ENCODE data around the gene BCL2L1.
A peak's percentile ranks its signal among the peaks of the same experiment; 100 is the strongest.

The BCL2L1 gene

DNA sequence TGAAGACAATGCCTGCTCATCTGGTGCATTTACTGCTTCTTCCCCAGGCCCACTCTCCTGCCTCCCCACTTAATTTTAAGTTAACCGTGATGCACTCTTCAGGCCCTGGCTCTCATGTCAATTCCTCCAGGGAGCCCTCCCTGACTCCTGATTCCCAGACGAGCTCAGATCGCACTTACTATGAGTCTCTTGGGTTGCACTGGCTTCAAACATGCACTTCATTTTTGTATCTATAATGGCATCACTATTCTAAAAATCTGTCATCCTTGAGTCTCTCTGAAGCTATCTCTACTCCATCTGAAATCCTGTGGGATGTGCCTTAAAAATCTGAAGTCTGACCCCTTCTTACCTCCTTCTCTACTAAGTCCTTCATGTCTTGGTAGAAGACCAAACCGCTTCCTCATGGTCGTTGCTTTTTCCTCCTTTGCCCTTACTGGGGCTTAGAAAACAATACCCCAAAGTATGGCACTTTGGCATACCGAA is 60.3 kb downstream of the BCL2L1 start:
- ATAC-seq = peak; percentile 7; the same call in 2 of the 3 replicates
- no peak for TF ChIP-seq ZNF565 (CRISPR knock-in tag; conservative IDR thresholded peaks at IDR 0.05; ENCODE audit: low read depth)
- no peak for TF ChIP-seq OSR1 (CRISPR knock-in tag; IDR thresholded peaks at IDR 0.05)
- TF ChIP-seq ARNTL (CRISPR knock-in tag; IDR thresholded peaks at IDR 0.05; ENCODE audit: borderline replicate concordance, low read depth) = no peak
- no peak for TF ChIP-seq ZC3H10 (CRISPR knock-in tag; IDR thresholded peaks at IDR 0.05)
- TF ChIP-seq RARB (CRISPR knock-in tag; IDR thresholded peaks at IDR 0.05) = no peak
- TF ChIP-seq TOX (CRISPR knock-in tag; IDR thresholded peaks at IDR 0.05; ENCODE audit: borderline replicate concordance) = no peak
- no peak for TF ChIP-seq CSDC2 (CRISPR knock-in tag; IDR thresholded peaks at IDR 0.05)
- no peak for TF ChIP-seq ZNF70 (CRISPR knock-in tag; IDR thresholded peaks at IDR 0.05)
- TF ChIP-seq ZFP3 (CRISPR knock-in tag; IDR thresholded peaks at IDR 0.05) = no peak
- TF ChIP-seq SNAI2 (CRISPR knock-in tag; IDR thresholded peaks at IDR 0.05) = no peak
- TF ChIP-seq, protein P1, sequence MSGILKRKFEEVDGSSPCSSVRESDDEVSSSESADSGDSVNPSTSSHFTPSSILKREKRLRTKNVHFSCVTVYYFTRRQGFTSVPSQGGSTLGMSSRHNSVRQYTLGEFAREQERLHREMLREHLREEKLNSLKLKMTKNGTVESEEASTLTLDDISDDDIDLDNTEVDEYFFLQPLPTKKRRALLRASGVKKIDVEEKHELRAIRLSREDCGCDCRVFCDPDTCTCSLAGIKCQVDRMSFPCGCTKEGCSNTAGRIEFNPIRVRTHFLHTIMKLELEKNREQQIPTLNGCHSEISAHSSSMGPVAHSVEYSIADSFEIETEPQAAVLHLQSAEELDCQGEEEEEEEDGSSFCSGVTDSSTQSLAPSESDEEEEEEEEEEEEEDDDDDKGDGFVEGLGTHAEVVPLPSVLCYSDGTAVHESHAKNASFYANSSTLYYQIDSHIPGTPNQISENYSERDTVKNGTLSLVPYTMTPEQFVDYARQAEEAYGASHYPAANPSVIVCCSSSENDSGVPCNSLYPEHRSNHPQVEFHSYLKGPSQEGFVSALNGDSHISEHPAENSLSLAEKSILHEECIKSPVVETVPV (CRISPR knock-in tag; IDR thresholded peaks at IDR 0.05) = no peak
- TF ChIP-seq ZNF8 (CRISPR knock-in tag; IDR thresholded peaks at IDR 0.05) = no peak
- no peak for TF ChIP-seq PPARA (CRISPR knock-in tag; IDR thresholded peaks at IDR 0.05; ENCODE audit: borderline replicate concordance)
- TF ChIP-seq ISL1 (CRISPR knock-in tag; IDR thresholded peaks at IDR 0.05) = no peak
- TF ChIP-seq ZFP30 (CRISPR knock-in tag; IDR thresholded peaks at IDR 0.05) = no peak

DNA sequence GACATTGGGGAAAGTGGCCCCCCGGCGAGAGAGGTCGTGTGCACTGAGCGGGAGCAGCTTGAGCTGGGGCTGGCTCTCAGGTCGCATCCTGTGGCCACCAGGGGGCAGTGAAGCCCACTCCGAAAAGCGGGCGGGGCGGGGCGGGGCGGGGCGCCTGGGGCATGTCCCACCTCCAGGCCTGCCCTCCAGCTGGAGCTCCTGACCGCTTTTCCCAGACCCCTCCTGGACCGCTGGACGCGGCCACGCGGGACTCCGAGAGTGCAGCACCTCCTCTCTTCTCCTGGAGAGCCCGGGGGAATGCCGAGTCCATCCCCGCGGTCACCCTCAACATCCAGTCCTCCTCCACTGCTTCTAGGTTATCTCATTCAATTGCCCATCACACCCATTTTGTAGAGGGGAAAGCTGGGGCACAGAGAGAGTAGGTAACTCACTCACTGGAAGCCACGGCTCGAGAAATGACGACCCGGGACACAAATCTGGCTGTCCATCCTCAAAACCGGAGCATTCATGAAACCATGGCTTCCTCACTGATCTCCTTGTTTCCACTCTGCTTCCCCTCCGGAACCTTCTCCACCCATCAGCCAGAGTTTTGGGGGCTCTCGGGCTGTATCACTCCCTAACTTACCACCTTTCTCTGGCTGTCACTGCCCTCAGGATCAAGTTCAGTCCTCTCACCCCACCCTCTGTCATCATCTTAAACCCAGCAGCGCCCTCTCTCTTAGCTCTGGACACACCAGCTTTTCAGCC is 60.9 kb downstream of the BCL2L1 start:
- no peak for TF ChIP-seq TOX (CRISPR knock-in tag; IDR thresholded peaks at IDR 0.05; ENCODE audit: borderline replicate concordance)
- TF ChIP-seq, protein P2, sequence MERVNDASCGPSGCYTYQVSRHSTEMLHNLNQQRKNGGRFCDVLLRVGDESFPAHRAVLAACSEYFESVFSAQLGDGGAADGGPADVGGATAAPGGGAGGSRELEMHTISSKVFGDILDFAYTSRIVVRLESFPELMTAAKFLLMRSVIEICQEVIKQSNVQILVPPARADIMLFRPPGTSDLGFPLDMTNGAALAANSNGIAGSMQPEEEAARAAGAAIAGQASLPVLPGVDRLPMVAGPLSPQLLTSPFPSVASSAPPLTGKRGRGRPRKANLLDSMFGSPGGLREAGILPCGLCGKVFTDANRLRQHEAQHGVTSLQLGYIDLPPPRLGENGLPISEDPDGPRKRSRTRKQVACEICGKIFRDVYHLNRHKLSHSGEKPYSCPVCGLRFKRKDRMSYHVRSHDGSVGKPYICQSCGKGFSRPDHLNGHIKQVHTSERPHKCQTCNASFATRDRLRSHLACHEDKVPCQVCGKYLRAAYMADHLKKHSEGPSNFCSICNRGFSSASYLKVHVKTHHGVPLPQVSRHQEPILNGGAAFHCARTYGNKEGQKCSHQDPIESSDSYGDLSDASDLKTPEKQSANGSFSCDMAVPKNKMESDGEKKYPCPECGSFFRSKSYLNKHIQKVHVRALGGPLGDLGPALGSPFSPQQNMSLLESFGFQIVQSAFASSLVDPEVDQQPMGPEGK (CRISPR knock-in tag; IDR thresholded peaks at IDR 0.05; ENCODE audit: borderline replicate concordance) = peak; percentile 54; the same call in 1 of the 2 replicates
- TF ChIP-seq BACH2 (CRISPR knock-in tag; IDR thresholded peaks at IDR 0.05; ENCODE audit: borderline replicate concordance) = no peak
- TF ChIP-seq GLIS3 (CRISPR knock-in tag; IDR thresholded peaks at IDR 0.05) = peak; percentile 28; the same call in 1 of the 2 replicates
- peak; percentile 93 for ATAC-seq

DNA sequence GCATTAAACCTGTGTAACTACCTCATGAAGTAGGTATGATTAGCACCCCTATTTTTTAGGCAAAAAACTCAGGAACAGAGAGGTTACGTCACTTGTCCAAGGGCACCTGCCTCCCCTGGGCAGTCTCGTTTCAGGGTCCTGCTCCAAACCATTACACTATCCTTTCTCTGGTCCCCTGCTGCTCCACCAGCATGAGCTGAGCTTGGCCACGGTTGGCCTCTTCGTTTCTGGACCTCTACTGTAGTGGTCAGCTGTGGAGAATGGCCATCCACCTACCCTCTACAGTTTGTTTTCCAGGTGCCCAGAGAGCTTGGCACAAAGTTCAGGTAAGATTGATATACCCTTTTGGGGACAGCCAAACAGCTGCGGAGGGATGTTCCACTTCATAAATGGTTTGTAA is 68.1 kb downstream of the BCL2L1 start:
- TF ChIP-seq ISL1 (CRISPR knock-in tag; IDR thresholded peaks at IDR 0.05) (no peak), BACH2 (CRISPR knock-in tag; IDR thresholded peaks at IDR 0.05; ENCODE audit: borderline replicate concordance) (no peak), GLIS3 (CRISPR knock-in tag; IDR thresholded peaks at IDR 0.05) (no peak), ZNF8 (CRISPR knock-in tag; IDR thresholded peaks at IDR 0.05) (no peak), ESRRG (CRISPR knock-in tag; IDR thresholded peaks at IDR 0.05) (no peak), ZNF70 (CRISPR knock-in tag; IDR thresholded peaks at IDR 0.05) (no peak), TOX (CRISPR knock-in tag; IDR thresholded peaks at IDR 0.05; ENCODE audit: borderline replicate concordance) (no peak), TCF4 (CRISPR knock-in tag; IDR thresholded peaks at IDR 0.05; ENCODE audit: borderline replicate concordance) (no peak), ZNF565 (CRISPR knock-in tag; conservative IDR thresholded peaks at IDR 0.05; ENCODE audit: low read depth) (no peak), RARB (CRISPR knock-in tag; IDR thresholded peaks at IDR 0.05) (no peak), PPARA (CRISPR knock-in tag; IDR thresholded peaks at IDR 0.05; ENCODE audit: borderline replicate concordance) (no peak), ZFP3 (CRISPR knock-in tag; IDR thresholded peaks at IDR 0.05) (no peak)
- TF ChIP-seq, protein P3, sequence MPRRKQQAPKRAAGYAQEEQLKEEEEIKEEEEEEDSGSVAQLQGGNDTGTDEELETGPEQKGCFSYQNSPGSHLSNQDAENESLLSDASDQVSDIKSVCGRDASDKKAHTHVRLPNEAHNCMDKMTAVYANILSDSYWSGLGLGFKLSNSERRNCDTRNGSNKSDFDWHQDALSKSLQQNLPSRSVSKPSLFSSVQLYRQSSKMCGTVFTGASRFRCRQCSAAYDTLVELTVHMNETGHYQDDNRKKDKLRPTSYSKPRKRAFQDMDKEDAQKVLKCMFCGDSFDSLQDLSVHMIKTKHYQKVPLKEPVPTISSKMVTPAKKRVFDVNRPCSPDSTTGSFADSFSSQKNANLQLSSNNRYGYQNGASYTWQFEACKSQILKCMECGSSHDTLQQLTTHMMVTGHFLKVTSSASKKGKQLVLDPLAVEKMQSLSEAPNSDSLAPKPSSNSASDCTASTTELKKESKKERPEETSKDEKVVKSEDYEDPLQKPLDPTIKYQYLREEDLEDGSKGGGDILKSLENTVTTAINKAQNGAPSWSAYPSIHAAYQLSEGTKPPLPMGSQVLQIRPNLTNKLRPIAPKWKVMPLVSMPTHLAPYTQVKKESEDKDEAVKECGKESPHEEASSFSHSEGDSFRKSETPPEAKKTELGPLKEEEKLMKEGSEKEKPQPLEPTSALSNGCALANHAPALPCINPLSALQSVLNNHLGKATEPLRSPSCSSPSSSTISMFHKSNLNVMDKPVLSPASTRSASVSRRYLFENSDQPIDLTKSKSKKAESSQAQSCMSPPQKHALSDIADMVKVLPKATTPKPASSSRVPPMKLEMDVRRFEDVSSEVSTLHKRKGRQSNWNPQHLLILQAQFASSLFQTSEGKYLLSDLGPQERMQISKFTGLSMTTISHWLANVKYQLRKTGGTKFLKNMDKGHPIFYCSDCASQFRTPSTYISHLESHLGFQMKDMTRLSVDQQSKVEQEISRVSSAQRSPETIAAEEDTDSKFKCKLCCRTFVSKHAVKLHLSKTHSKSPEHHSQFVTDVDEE (CRISPR knock-in tag; IDR thresholded peaks at IDR 0.05) = no peak
- TF ChIP-seq, protein P1 (CRISPR knock-in tag; IDR thresholded peaks at IDR 0.05) = no peak
- TF ChIP-seq, protein P4, sequence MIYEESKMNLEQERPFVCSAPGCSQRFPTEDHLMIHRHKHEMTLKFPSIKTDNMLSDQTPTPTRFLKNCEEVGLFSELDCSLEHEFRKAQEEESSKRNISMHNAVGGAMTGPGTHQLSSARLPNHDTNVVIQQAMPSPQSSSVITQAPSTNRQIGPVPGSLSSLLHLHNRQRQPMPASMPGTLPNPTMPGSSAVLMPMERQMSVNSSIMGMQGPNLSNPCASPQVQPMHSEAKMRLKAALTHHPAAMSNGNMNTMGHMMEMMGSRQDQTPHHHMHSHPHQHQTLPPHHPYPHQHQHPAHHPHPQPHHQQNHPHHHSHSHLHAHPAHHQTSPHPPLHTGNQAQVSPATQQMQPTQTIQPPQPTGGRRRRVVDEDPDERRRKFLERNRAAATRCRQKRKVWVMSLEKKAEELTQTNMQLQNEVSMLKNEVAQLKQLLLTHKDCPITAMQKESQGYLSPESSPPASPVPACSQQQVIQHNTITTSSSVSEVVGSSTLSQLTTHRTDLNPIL (CRISPR knock-in tag; IDR thresholded peaks at IDR 0.05; ENCODE audit: low read depth) = no peak
- TF ChIP-seq, protein P5, sequence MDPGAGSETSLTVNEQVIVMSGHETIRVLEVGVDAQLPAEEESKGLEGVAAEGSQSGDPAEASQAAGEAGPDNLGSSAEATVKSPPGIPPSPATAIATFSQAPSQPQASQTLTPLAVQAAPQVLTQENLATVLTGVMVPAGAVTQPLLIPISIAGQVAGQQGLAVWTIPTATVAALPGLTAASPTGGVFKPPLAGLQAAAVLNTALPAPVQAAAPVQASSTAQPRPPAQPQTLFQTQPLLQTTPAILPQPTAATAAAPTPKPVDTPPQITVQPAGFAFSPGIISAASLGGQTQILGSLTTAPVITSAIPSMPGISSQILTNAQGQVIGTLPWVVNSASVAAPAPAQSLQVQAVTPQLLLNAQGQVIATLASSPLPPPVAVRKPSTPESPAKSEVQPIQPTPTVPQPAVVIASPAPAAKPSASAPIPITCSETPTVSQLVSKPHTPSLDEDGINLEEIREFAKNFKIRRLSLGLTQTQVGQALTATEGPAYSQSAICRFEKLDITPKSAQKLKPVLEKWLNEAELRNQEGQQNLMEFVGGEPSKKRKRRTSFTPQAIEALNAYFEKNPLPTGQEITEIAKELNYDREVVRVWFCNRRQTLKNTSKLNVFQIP (CRISPR knock-in tag; IDR thresholded peaks at IDR 0.05; ENCODE audit: borderline replicate concordance, low read depth) = no peak
- ATAC-seq = no peak

Measured in SK-N-SH treated with all-trans-retinoic acid at 6 μM for 48 hours (cell line).